PC-3 (cell line): ENCODE data around the gene ZSCAN18. TPM values are rescaled to one million over a fixed set of nuclear protein-coding genes. Genes with fewer than 3 reads are reported as not detected.

Experiments
- ATAC-seq: fragments of 200-7000 bp; cut with Tn5 transposase; 2 replicates; pipeline ENCODE4 v1.9.1; 2020; ENCODE audit warnings: mild to moderate bottlenecking, moderate library complexity
- BruUV-seq: library from RNA; stranded (reverse); fragments of 400-500 nt; replicated peaks from 2 replicates; lab custom pipeline; 2021; lab: Mats Ljungman, UMichigan
- CTCF ChIA-PET: fragments of 300-600 bp; sonication (Branson Sonifier 250); formaldehyde crosslinking; loops from one replicate; lab custom pipeline; 2022; ENCODE audit warnings: antibody characterized with exemption; lab: Charles Lee
- POLR2A ChIA-PET: fragments of 300-600 bp; sonication (Branson Sonifier 250); formaldehyde crosslinking; loops from one replicate; lab custom pipeline; 2022; ENCODE audit warnings: antibody characterized with exemption; ENCODE audit not compliant: unreplicated experiment; lab: Charles Lee
- DNase-seq: peaks from one replicate; pipeline ENCODE4 v3.0.0-alpha.2; 2015
- H2AFZ ChIP-seq: fragments of 300-600 bp; sonication (generic); 2 replicates; pipeline ENCODE4 v1.6.0; 2016; ENCODE audit warnings: antibody characterized with exemption, low read length
- H3F3A ChIP-seq: fragments of 300-600 bp; sonication (generic); one replicate; pipeline ENCODE4 v1.6.0; 2017; ENCODE audit warnings: antibody characterized with exemption, low read length, control low read depth, mild to moderate bottlenecking; ENCODE audit not compliant: unreplicated experiment
- H3K27ac ChIP-seq: fragments of 300-600 bp; sonication (generic); 2 replicates; pipeline ENCODE4 v1.5.1; 2016; ENCODE audit warnings: mild to moderate bottlenecking, low read length
- H3K27me3 ChIP-seq: fragments of 300-600 bp; sonication (generic); 2 replicates; pipeline ENCODE4 v1.6.1; 2016; ENCODE audit warnings: low read length, mixed read lengths
- H3K36me3 ChIP-seq: fragments of 300-600 bp; sonication (generic); 2 replicates; pipeline ENCODE4 v1.6.1; 2016; ENCODE audit warnings: low read depth, mixed run types, low read length, mixed read lengths
- H3K4me1 ChIP-seq: fragments of 300-600 bp; sonication (generic); 2 replicates; pipeline ENCODE4 v1.5.1; 2016; ENCODE audit warnings: low read length; ENCODE audit not compliant: insufficient read depth
- H3K4me2 ChIP-seq: fragments of 300-600 bp; sonication (generic); 2 replicates; pipeline ENCODE4 v1.6.0; 2016; ENCODE audit warnings: low read length
- H3K4me3 ChIP-seq: fragments of 300-600 bp; sonication (generic); 2 replicates; pipeline ENCODE4 v1.5.1; 2016; ENCODE audit warnings: mild to moderate bottlenecking, low read length, mixed read lengths
- H3K79me2 ChIP-seq: fragments of 300-600 bp; sonication (generic); 2 replicates; pipeline ENCODE4 v1.6.1; 2017; ENCODE audit warnings: low read length, mixed read lengths
- H3K9ac ChIP-seq: fragments of 300-600 bp; sonication (generic); 2 replicates; pipeline ENCODE4 v1.6.0; 2016; ENCODE audit warnings: mild to moderate bottlenecking, low read length
- H3K9me2 ChIP-seq: fragments of 300-600 bp; sonication (generic); replicated peaks from 2 replicates; pipeline ENCODE4 v1.6.1; 2016; ENCODE audit warnings: mixed run types, low read length, mixed read lengths
- H3K9me3 ChIP-seq: fragments of 300-600 bp; sonication (generic); 2 replicates; pipeline ENCODE4 v1.6.1; 2016; ENCODE audit warnings: low read length, mixed read lengths
- H4K20me1 ChIP-seq: fragments of 300-600 bp; sonication (generic); 2 replicates; pipeline ENCODE4 v1.6.1; 2016; ENCODE audit warnings: low read length, mixed read lengths
- CTCF ChIP-seq: fragments of 300-600 bp; sonication (generic); conservative IDR thresholded peaks from 2 replicates; pipeline ENCODE4 v1.5.1; 2017; ENCODE audit warnings: antibody characterized with exemption, low read depth, mild to moderate bottlenecking, low read length
- EZH2 ChIP-seq: fragments of 300-600 bp; sonication (generic); IDR thresholded peaks from one replicate; pipeline ENCODE4 v1.6.1; 2017; ENCODE audit warnings: antibody characterized with exemption, mild to moderate bottlenecking, low read length; ENCODE audit not compliant: unreplicated experiment
- EZH2phosphoT487 ChIP-seq: fragments of 300-600 bp; sonication (generic); IDR thresholded peaks from 2 replicates; pipeline ENCODE4 v1.6.1; 2018; ENCODE audit warnings: mild to moderate bottlenecking, antibody characterized with exemption, low read length, borderline replicate concordance
- intact Hi-C: fragments of 100-400 bp; cut with micrococcal nuclease; formaldehyde crosslinking; loops from 2 replicates; pipeline ENCODE4 v1.9.0; 2023
- total RNA-seq: library from RNA; depleted of rRNA; stranded (reverse); fragments of >200 nt; gene quantifications from 2 replicates; pipeline ENCODE4 v1.2.3, GENCODE V29; 2014

The ZSCAN18 gene
- total RNA-seq, 1 experiment from 2014 or later: 0.66 TPM

GRCh38 chr19:58046856-58047255 is 51.2 kb downstream of the ZSCAN18 start:
- Histone ChIP-seq H3K27me3 (no peaks in the 10 kb centered on the region), H3K4me1 (no peaks in the 10 kb centered on the region), H3K79me2 (no peaks in the 10 kb centered on the region), H3K27ac (no peak overlapping the region), H3F3A (no peaks in the 10 kb centered on the region), H3K36me3 (no peaks in the 10 kb centered on the region), H3K4me3 (no peak overlapping the region), H3K9me2 (no peaks in the 10 kb centered on the region), H3K9ac (no peak overlapping the region), H3K4me2 (no peak overlapping the region), H3K9me3 (peaks cover 45% of the 10 kb centered on the region), H2AFZ (no peak overlapping the region), H4K20me1 (no peaks in the 10 kb centered on the region)
- intact Hi-C loops: no loop called here
- ATAC-seq: no peak
- no peak for TF ChIP-seq EZH2phosphoT487
- TF ChIP-seq EZH2: no peak
- TF ChIP-seq CTCF: no peak
- no TSS peak for BruUV-seq
- POLR2A ChIA-PET: no interaction called here
- DNase-seq: no peak
- CTCF ChIA-PET: no interaction called here

GRCh38 chr19:58045411-58046050 is 52.5 kb downstream of the ZSCAN18 start:
- no peaks in the 10 kb centered on the region for H3F3A ChIP-seq
- H3K79me2 ChIP-seq: no peaks in the 10 kb centered on the region
- H3K4me2 ChIP-seq: no peak overlapping the region
- H2AFZ ChIP-seq: no peak overlapping the region
- no peaks in the 10 kb centered on the region for H3K27me3 ChIP-seq
- TF ChIP-seq EZH2: no peak
- no peak for TF ChIP-seq CTCF
- no peak for TF ChIP-seq EZH2phosphoT487
- BruUV-seq: no TSS peak
- no peak overlapping the region for H3K4me3 ChIP-seq
- DNase-seq (no peak), ATAC-seq (no peak)
- no peaks in the 10 kb centered on the region for H3K4me1 ChIP-seq
- no peak overlapping the region for H3K27ac ChIP-seq
- ChIA-PET CTCF (no interaction called here), POLR2A (no interaction called here)
- no peaks in the 10 kb centered on the region for H3K36me3 ChIP-seq
- peaks cover 50% of the 10 kb centered on the region for H3K9me3 ChIP-seq
- H3K9ac ChIP-seq: no peak overlapping the region
- no peaks in the 10 kb centered on the region for H4K20me1 ChIP-seq
- intact Hi-C loops: no loop called here
- H3K9me2 ChIP-seq: no peaks in the 10 kb centered on the region

- Histone ChIP-seq H3K4me1 (no peaks in the 10 kb centered on the region), H3K9me3 (peaks cover 56% of the 10 kb centered on the region), H3K9me2 (no peaks in the 10 kb centered on the region), H3K9ac (no peak overlapping the region), H3K27me3 (no peaks in the 10 kb centered on the region), H4K20me1 (no peaks in the 10 kb centered on the region), H3K4me3 (no peak overlapping the region), H3K27ac (no peak overlapping the region), H3F3A (no peaks in the 10 kb centered on the region), H2AFZ (no peak overlapping the region), H3K4me2 (no peak overlapping the region), H3K79me2 (no peaks in the 10 kb centered on the region), H3K36me3 (no peaks in the 10 kb centered on the region)
- intact Hi-C loops: no loop called here
- TF ChIP-seq EZH2phosphoT487: no peak
- no peak for TF ChIP-seq EZH2
- no peak for TF ChIP-seq CTCF
- no TSS peak for BruUV-seq
- POLR2A ChIA-PET: no interaction called here
- CTCF ChIA-PET: no interaction called here
- DNase-seq (no peak), ATAC-seq (no peak)
Observed at GRCh38 chr19:58044886-58045285, 53.1 kb downstream of the ZSCAN18 start.
